ENCODE data around the gene PTTG1. TPM values are rescaled to one million over a fixed set of nuclear protein-coding genes. Genes with fewer than 3 reads are reported as not detected.

The PTTG1 gene
- total and polyA plus RNA-seq, 2 of the 8 experiments (the other 6 are each of a cell fraction or from before 2014, with no cell fraction given) = 240 to 478 TPM

- DNase-seq (ENCODE audit: low read depth in 1 of 2, low spot score in 2 of 2) = no peak
- H3K14ac ChIP-seq (ENCODE audit: insufficient read length) = no peak overlapping the region
- H3K9me3 ChIP-seq (ENCODE audit: insufficient read depth in 2 of 2, low read depth in 1 of 2, low read length in 1 of 2) = 0 out of 4 replicates have a peak, but pooled peaks cover 0 to 3% of the 10 kb centered on the region in 2 experiments
- H2BK15ac ChIP-seq (ENCODE audit: low read length) = no peak overlapping the region
- H3K9ac ChIP-seq (replicated peaks in 1 of 4; ENCODE audit: extremely low read depth in 1 of 4, low read depth in 3 of 4, low read length in 3 of 4) = no peak overlapping the region
- TF ChIP-seq HDAC6 (IDR thresholded peaks at IDR 0.05; ENCODE audit: low read depth, low read length) = no peak
- no peak for TF ChIP-seq RXRA (IDR thresholded peaks at IDR 0.05; ENCODE audit: insufficient read depth, low read depth, low read length)
- no peak for TF ChIP-seq ASH2L (IDR thresholded peaks at IDR 0.05; ENCODE audit: low read length)
- no peak for TF ChIP-seq TBP (IDR thresholded peaks at IDR 0.05; ENCODE audit: low read depth, low read length)
- no peak for TF ChIP-seq SP1 (IDR thresholded peaks at IDR 0.05; ENCODE audit: low read depth, low read length)
- TF ChIP-seq NRF1 (IDR thresholded peaks at IDR 0.05; ENCODE audit: low read depth, low read length) = no peak
- no peak for TF ChIP-seq KDM5A (IDR thresholded peaks at IDR 0.05; ENCODE audit: low read length)
- no peak for TF ChIP-seq SIX5 (IDR thresholded peaks at IDR 0.05; ENCODE audit: low read depth, low read length)
- no peak for TF ChIP-seq TAF7 (optimal IDR thresholded peaks at IDR 0.05; ENCODE audit: borderline replicate concordance, low read depth, low read length)
- no peak for TF ChIP-seq YY1 (IDR thresholded peaks at IDR 0.05; ENCODE audit: low read depth, low read length)
- H3K4me1 ChIP-seq (replicated peaks in 1 of 4; ENCODE audit: control insufficient read depth in 3 of 4, insufficient read depth in 4 of 4, low read length in 3 of 4) = no peaks in the 10 kb centered on the region
- H2BK12ac ChIP-seq (ENCODE audit: low read depth, low read length) = no peak overlapping the region
- H3K36me3 ChIP-seq (ENCODE audit: control insufficient read depth in 2 of 4, insufficient read depth in 4 of 4, low read length in 3 of 4) = no peaks in the 10 kb centered on the region
- no peaks in the 10 kb centered on the region for H3K23me2 ChIP-seq (ENCODE audit: low read depth, low read length)
- no peak overlapping the region for H2BK20ac ChIP-seq (ENCODE audit: low read length)
- H2AFZ ChIP-seq (ENCODE audit: low read length) = no peak overlapping the region
- H2BK120ac ChIP-seq (replicated peaks; ENCODE audit: low read depth, low read length) = no peak overlapping the region
- ChIA-PET POLR2A (ENCODE audit: partially characterized antibody) (no interaction called here), CTCF (ENCODE audit: partially characterized antibody) (interaction anchor here (1.0 to 1.5 kb wide), 2 partner anchors 65 to 1100 kb away, joined by 3 read pairs; no protein-coding TSS in a partner anchor)
- FAIRE-seq = no peak
- H3K27ac ChIP-seq (ENCODE audit: low read depth, low read length) = no peak overlapping the region
- H2BK5ac ChIP-seq (ENCODE audit: low read depth, low read length) = no peak overlapping the region
- 91% methylated on average over 1 of the region's 1 CpG; no CpG with 5 or more reads in 1 of the 2 experiments for WGBS, 2 experiments (ENCODE audit: extremely low coverage in 1 of 2, insufficient coverage in 1 of 2, insufficient read length in 1 of 2, insufficient replicate concordance in 2 of 2, low coverage in 1 of 2, low lambda C conversion rate in 2 of 2, missing lambda C conversion rate in 1 of 2)
- H2AK5ac ChIP-seq (ENCODE audit: low read depth, low read length) = no peak overlapping the region
- no peak overlapping the region for H3K4me3 ChIP-seq (ENCODE audit: extremely low read depth in 1 of 4, insufficient read depth in 2 of 4, low read depth in 3 of 4, low read length in 4 of 4)
- no peak overlapping the region for H3K18ac ChIP-seq (ENCODE audit: extremely low read depth, low read length)
- no peaks in the 10 kb centered on the region for H3K79me2 ChIP-seq (ENCODE audit: control insufficient read depth in 1 of 2, insufficient read depth in 2 of 2, low read length in 2 of 2)
- no peak overlapping the region for H4K91ac ChIP-seq (replicated peaks; ENCODE audit: insufficient read length, low read length)
- H3K4ac ChIP-seq (replicated peaks; ENCODE audit: insufficient read length, low read depth, low read length) = no peak overlapping the region
- H4K8ac ChIP-seq (ENCODE audit: extremely low read depth, insufficient read depth, low read length) = no peak overlapping the region
- H3K27me3 ChIP-seq (replicated peaks in 1 of 4; ENCODE audit: control insufficient read depth in 3 of 4, extremely low read depth in 1 of 4, insufficient read depth in 3 of 4, low read length in 3 of 4) = no peaks in the 10 kb centered on the region
- H3K4me2 ChIP-seq (ENCODE audit: insufficient read depth in 1 of 2, low read depth in 2 of 2, low read length in 2 of 2) = no peak overlapping the region
- no peaks in the 10 kb centered on the region for H3K79me1 ChIP-seq (ENCODE audit: low read depth, low read length)
- H3K23ac ChIP-seq (ENCODE audit: insufficient read length) = no peak overlapping the region
- no peaks in the 10 kb centered on the region for H4K20me1 ChIP-seq (replicated peaks in 1 of 2; ENCODE audit: control insufficient read depth in 1 of 2, insufficient read depth in 2 of 2, low read length in 2 of 2)
- H3K56ac ChIP-seq (replicated peaks; ENCODE audit: insufficient read length, low read depth, low read length) = no peak overlapping the region
- H4K5ac ChIP-seq (ENCODE audit: insufficient read length, low read depth, low read length) = no peak overlapping the region
Observed at GRCh38 chr5:160444407-160444806, 22.8 kb downstream of the PTTG1 start.
